HEK293T (cell line): ENCODE results near the gene AGAP1.

Experiments
- CTCF ChIA-PET: fragments of 350-600 bp; formaldehyde crosslinking; extraction: SDS; loops from one replicate; lab custom pipeline; 2021; ENCODE audit warnings: antibody characterized with exemption, inconsistent platforms; lab: Yijun Ruan, JAX
- POLR2A ChIA-PET: fragments of 350-600 bp; formaldehyde crosslinking; extraction: SDS; loops from one replicate; lab custom pipeline; 2020; ENCODE audit warnings: antibody characterized with exemption, inconsistent platforms; lab: Yijun Ruan, JAX
- DNase-seq: peaks from one replicate; pipeline ENCODE4 v3.0.0; 2012; ENCODE audit warnings: mixed read lengths; ENCODE audit errors: extremely low spot score
- ARNT ChIP-seq: fragments of 450-650 bp; IDR thresholded peaks from 2 replicates; pipeline ENCODE4 v1.6.1; 2017; ENCODE audit warnings: mild to moderate bottlenecking
- BHLHE40 ChIP-seq: fragments of 450-650 bp; IDR thresholded peaks from 2 replicates; pipeline ENCODE4 v1.6.1; 2016; ENCODE audit warnings: mild to moderate bottlenecking, moderate library complexity, borderline replicate concordance
- CTBP1 ChIP-seq: fragments of 450-650 bp; IDR thresholded peaks from 2 replicates; pipeline ENCODE4 v1.6.1; 2016; ENCODE audit warnings: borderline replicate concordance
- ELF4 ChIP-seq: fragments of 450-650 bp; IDR thresholded peaks from 2 replicates; pipeline ENCODE4 v1.6.1; 2017; ENCODE audit warnings: antibody characterized with exemption
- FOXA1 ChIP-seq: fragments of 450-650 bp; IDR thresholded peaks from 2 replicates; pipeline ENCODE4 v1.6.1; 2016; ENCODE audit warnings: mild to moderate bottlenecking
- FOXK2 ChIP-seq: fragments of 450-650 bp; IDR thresholded peaks from 2 replicates; pipeline ENCODE4 v1.6.1; 2016; ENCODE audit warnings: mild to moderate bottlenecking
- FOXM1 ChIP-seq: fragments of 450-650 bp; IDR thresholded peaks from 2 replicates; pipeline ENCODE4 v1.6.1; 2017; ENCODE audit warnings: mild to moderate bottlenecking, borderline replicate concordance
- HDGF ChIP-seq: fragments of 450-650 bp; IDR thresholded peaks from 2 replicates; pipeline ENCODE4 v1.6.1; 2017; ENCODE audit warnings: antibody characterized with exemption, borderline replicate concordance
- L3MBTL2 ChIP-seq: fragments of 450-650 bp; conservative IDR thresholded peaks from 2 replicates; pipeline ENCODE4 v1.6.1; 2016; ENCODE audit warnings: mild to moderate bottlenecking
- LEF1 ChIP-seq: fragments of 450-650 bp; IDR thresholded peaks from 2 replicates; pipeline ENCODE4 v1.6.1; 2017; ENCODE audit warnings: mild to moderate bottlenecking, borderline replicate concordance
- NFRKB ChIP-seq: fragments of 450-650 bp; IDR thresholded peaks from 2 replicates; pipeline ENCODE4 v1.6.1; 2016; ENCODE audit warnings: mild to moderate bottlenecking, moderate library complexity
- PKNOX1 ChIP-seq: fragments of 450-650 bp; IDR thresholded peaks from 2 replicates; pipeline ENCODE4 v1.6.1; 2016
- SP1 ChIP-seq: fragments of 450-650 bp; IDR thresholded peaks from 2 replicates; pipeline ENCODE4 v1.6.1; 2017
- SUZ12 ChIP-seq: fragments of 450-650 bp; IDR thresholded peaks from 2 replicates; pipeline ENCODE4 v1.6.1; 2016; ENCODE audit warnings: mild to moderate bottlenecking
- TARDBP ChIP-seq: fragments of 450-650 bp; IDR thresholded peaks from 2 replicates; pipeline ENCODE4 v1.6.1; 2016
- ZNF384 ChIP-seq: fragments of 450-650 bp; IDR thresholded peaks from 2 replicates; pipeline ENCODE4 v1.6.1; 2016

The AGAP1 gene

GRCh38 chr2:236128321-236128720 lies 634.5 kb downstream of the AGAP1 start:
- TF ChIP-seq ZNF384: no peak
- no peak for TF ChIP-seq BHLHE40
- no peak for TF ChIP-seq NFRKB
- no peak for TF ChIP-seq FOXA1
- no peak for TF ChIP-seq ARNT
- no peak for TF ChIP-seq LEF1
- no peak for TF ChIP-seq L3MBTL2
- TF ChIP-seq HDGF: no peak
- TF ChIP-seq SUZ12: no peak
- TF ChIP-seq ELF4: no peak
- no peak for TF ChIP-seq CTBP1
- TF ChIP-seq FOXK2: no peak
- TF ChIP-seq FOXM1: no peak
- no peak for TF ChIP-seq SP1
- no peak for TF ChIP-seq PKNOX1
- no peak for TF ChIP-seq TARDBP
- ChIA-PET POLR2A (no interaction called here), CTCF (no interaction called here)
- DNase-seq: no peak

GRCh38 chr2:236129935-236130334 lies 636.1 kb downstream of the AGAP1 start:
- ChIA-PET CTCF (no interaction called here), POLR2A (no interaction called here)
- TF ChIP-seq SP1 (no peak), HDGF (no peak), FOXK2 (no peak), LEF1 (no peak), FOXA1 (no peak), FOXM1 (no peak), ARNT (no peak), L3MBTL2 (no peak), NFRKB (no peak), ELF4 (no peak)
- DNase-seq: no peak

- DNase-seq: no peak
- POLR2A ChIA-PET: no interaction called here
- TF ChIP-seq SP1 (no peak), ELF4 (no peak), FOXA1 (no peak)
- CTCF ChIA-PET: no interaction called here
These were observed 636.6 kb downstream of the AGAP1 start for GRCh38 chr2:236130349-236130998.

GRCh38 chr2:236131073-236131692 lies 637.3 kb downstream of the AGAP1 start:
- ChIA-PET POLR2A (no interaction called here), CTCF (no interaction called here)
- TF ChIP-seq ARNT (no peak), L3MBTL2 (no peak), LEF1 (no peak), ELF4 (no peak), SUZ12 (no peak), TARDBP (no peak), NFRKB (no peak), ZNF384 (no peak), FOXM1 (no peak), FOXK2 (no peak), PKNOX1 (no peak)
- DNase-seq: no peak

GRCh38 chr2:236133410-236134012 lies 639.7 kb downstream of the AGAP1 start:
- ChIA-PET CTCF (no interaction called here), POLR2A (no interaction called here)
- TF ChIP-seq PKNOX1: no peak
- no peak for TF ChIP-seq LEF1
- TF ChIP-seq FOXM1: no peak
- TF ChIP-seq HDGF: no peak
- no peak for TF ChIP-seq NFRKB
- TF ChIP-seq ARNT: no peak
- TF ChIP-seq FOXA1: no peak
- no peak for TF ChIP-seq TARDBP
- no peak for TF ChIP-seq ELF4
- no peak for TF ChIP-seq FOXK2
- TF ChIP-seq BHLHE40: no peak
- TF ChIP-seq SP1: no peak
- TF ChIP-seq L3MBTL2: no peak
- no peak for TF ChIP-seq CTBP1
- no peak for DNase-seq

- ChIA-PET POLR2A (no interaction called here), CTCF (no interaction called here)
- DNase-seq: no peak
- TF ChIP-seq SP1 (no peak), NFRKB (no peak), BHLHE40 (no peak), ARNT (no peak), PKNOX1 (no peak), ELF4 (no peak), TARDBP (no peak), SUZ12 (no peak), L3MBTL2 (no peak), FOXM1 (no peak), LEF1 (no peak), FOXA1 (no peak), HDGF (no peak), FOXK2 (no peak), CTBP1 (no peak), ZNF384 (no peak)
These were observed 642.7 kb downstream of the AGAP1 start for GRCh38 chr2:236136538-236136937.
